LoVo (cell line): ENCODE data around the gene CTCFL.
"Not testable (repeated sequence)": the region's sequence is repeated elsewhere in the genome, so short reads cannot be mapped to it uniquely, and the experiment has no call there.

Experiments
- DNase-seq: peaks from one replicate; pipeline ENCODE4 v3.0.0-alpha.2; 2016; ENCODE audit warnings: low spot score

Gene CTCFL

GRCh38 chr20:57507477-57507876 lies 17.5 kb downstream of the CTCFL start:
- DNase-seq = peak; percentile 42

GRCh38 chr20:57505979-57506378 lies 19.0 kb downstream of the CTCFL start:
- no peak for DNase-seq

GRCh38 chr20:57504411-57504810 lies 20.5 kb downstream of the CTCFL start:
- DNase-seq = no peak

- DNase-seq = no peak
These were observed 21.8 kb downstream of the CTCFL start for GRCh38 chr20:57503035-57503658.

GRCh38 chr20:57502336-57502700 lies 22.6 kb downstream of the CTCFL start:
- no peak for DNase-seq

GRCh38 chr20:57501461-57502335 lies 23.2 kb downstream of the CTCFL start:
- no peak for DNase-seq

- DNase-seq = no peak
These were observed 24.0 kb downstream of the CTCFL start for GRCh38 chr20:57500962-57501361.

- DNase-seq = no peak
These were observed 24.7 kb downstream of the CTCFL start for GRCh38 chr20:57500235-57500634.

GRCh38 chr20:57499676-57500075 lies 25.3 kb downstream of the CTCFL start:
- no peak for DNase-seq

GRCh38 chr20:57498425-57499400 lies 26.2 kb downstream of the CTCFL start:
- DNase-seq = no peak

GRCh38 chr20:57496592-57496991 lies 28.3 kb downstream of the CTCFL start:
- DNase-seq = no peak

- DNase-seq = no peak
These were observed 29.0 kb downstream of the CTCFL start for GRCh38 chr20:57495978-57496377.

- no peak for DNase-seq
These were observed 31.8 kb downstream of the CTCFL start for GRCh38 chr20:57493091-57493615.

GRCh38 chr20:57491373-57491772 lies 33.6 kb downstream of the CTCFL start:
- no peak for DNase-seq

- DNase-seq = not testable (repeated sequence)
These were observed 36.7 kb downstream of the CTCFL start for GRCh38 chr20:57488277-57488676.

- DNase-seq = no peak
These were observed 39.2 kb downstream of the CTCFL start for GRCh38 chr20:57485770-57486169.

- no peak for DNase-seq
These were observed 40.2 kb downstream of the CTCFL start for GRCh38 chr20:57484772-57485171.

GRCh38 chr20:57483287-57484050 lies 41.5 kb downstream of the CTCFL start:
- no peak for DNase-seq

- DNase-seq = no peak
These were observed 42.1 kb downstream of the CTCFL start for GRCh38 chr20:57482796-57483195.

- DNase-seq = no peak
These were observed 42.8 kb downstream of the CTCFL start for GRCh38 chr20:57482148-57482547.

GRCh38 chr20:57481281-57481711 lies 43.6 kb downstream of the CTCFL start:
- DNase-seq = no peak
